Loucy (cell line): Measurements from ENCODE around the gene LMAN1L.

Experiments used
- CTCF ChIP-seq: fragments of 200-600 bp; sonication (generic); conservative IDR thresholded peaks from 2 replicates; pipeline ENCODE4 v1.5.1; 2014; ENCODE audit warnings: mild to moderate bottlenecking, antibody characterized with exemption, low read length
- EZH2phosphoT487 ChIP-seq: fragments of 200-600 bp; IDR thresholded peaks from 2 replicates; pipeline ENCODE4 v1.6.1; 2018; ENCODE audit warnings: antibody characterized with exemption, mild to moderate bottlenecking, moderate library complexity, borderline replicate concordance

DNA sequence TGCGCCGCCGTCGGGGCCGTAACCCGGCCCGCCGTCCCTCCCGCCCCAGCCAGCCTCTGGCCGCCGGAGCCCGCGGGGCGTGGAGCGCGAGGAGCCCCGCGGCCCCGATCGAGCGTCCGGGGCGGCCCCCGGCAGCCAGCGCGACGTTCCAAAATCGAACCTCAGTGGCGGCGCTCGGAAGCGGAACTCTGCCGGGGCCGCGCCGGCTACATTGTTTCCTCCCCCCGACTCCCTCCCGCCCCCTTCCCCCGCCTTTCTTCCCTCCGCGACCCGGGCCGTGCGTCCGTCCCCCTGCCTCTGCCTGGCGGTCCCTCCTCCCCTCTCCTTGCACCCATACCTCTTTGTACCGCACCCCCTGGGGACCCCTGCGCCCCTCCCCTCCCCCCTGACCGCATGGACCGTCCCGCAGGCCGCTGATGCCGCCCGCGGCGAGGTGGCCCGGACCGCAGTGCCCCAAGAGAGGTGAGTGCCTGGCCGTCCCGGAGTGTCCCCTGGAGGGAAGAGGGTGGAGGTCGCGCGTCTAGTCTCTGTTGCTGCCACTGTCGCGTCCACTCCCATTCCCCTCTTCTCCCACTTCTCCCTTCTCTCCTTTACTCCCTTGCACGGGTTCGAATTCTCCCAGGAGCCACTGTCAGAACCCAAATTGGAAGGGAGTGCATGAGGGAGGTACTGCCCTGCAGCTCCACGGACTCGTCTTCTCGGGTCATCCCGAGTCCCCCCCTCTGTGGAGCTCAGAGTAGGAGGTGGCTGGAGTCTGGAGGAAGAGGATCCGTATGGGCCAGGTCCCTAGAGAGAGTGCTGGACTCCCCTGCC, 30.2 kb upstream of the LMAN1L start:
- TF ChIP-seq EZH2phosphoT487 (no peak), CTCF (no peak)
